Heart right ventricle (tissue), 16 donors: Measurements from ENCODE around the gene CD177. TPM values are rescaled to one million over a fixed set of nuclear protein-coding genes. Genes with fewer than 3 reads are reported as not detected.
"Not testable (repeated sequence)": the region's sequence is repeated elsewhere in the genome, so short reads cannot be mapped to it uniquely, and the experiment has no call there.

Source experiments
- ATAC-seq, 8 donors: fragments of 200-7000 bp; cut with Tn5 transposase; one replicate each; pipeline ENCODE4 v1.9.1; 2020; ENCODE audit warnings: mild to moderate bottlenecking in 8 of 8, moderate library complexity in 8 of 8, moderate number of reproducible peaks in 1 of 8
- DNase-seq, 2 donors: peaks; one replicate each; pipeline ENCODE4 v3.0.0-alpha.2; 2020
- H3K27ac ChIP-seq, 10 donors: fragments of 200-600 bp; sonication (generic) in 2 of 10; one replicate each; pipeline versions ENCODE4 v1.5.0 to v1.8.0; 2020 to 2022; ENCODE audit warnings: mild to moderate bottlenecking in 3 of 10
- H3K27me3 ChIP-seq, 7 donors: fragments of 200-600 bp; one replicate each; pipeline ENCODE4 v1.8.0; 2021 to 2022; ENCODE audit warnings: mild to moderate bottlenecking in 2 of 7
- H3K36me3 ChIP-seq, 9 donors: fragments of 200-600 bp; sonication (generic) in 1 of 9; one replicate each; pipeline versions ENCODE4 v1.5.0 to v1.8.0; 2020 to 2022; ENCODE audit warnings: mild to moderate bottlenecking in 2 of 9
- H3K4me1 ChIP-seq, 9 donors: fragments of 200-600 bp; sonication (generic) in 1 of 9; one replicate each; pipeline versions ENCODE4 v1.5.0 to v1.8.0; 2020 to 2022; ENCODE audit warnings: mild to moderate bottlenecking in 4 of 9
- H3K4me3 ChIP-seq, 10 donors: fragments of 200-600 bp; sonication (generic) in 2 of 10; one replicate each; pipeline versions ENCODE4 v1.5.0 to v1.8.0; 2020 to 2022; ENCODE audit warnings: mild to moderate bottlenecking in 7 of 10, moderate library complexity in 2 of 10
- H3K9me3 ChIP-seq, 11 donors: fragments of 200-600 bp in 10 of 11; sonication (generic) in 2 of 11; one replicate each; pipeline versions ENCODE4 v1.5.0 to v1.8.0; 2013 to 2022; ENCODE audit warnings: mild to moderate bottlenecking in 2 of 11, control low read depth in 1 of 11, moderate library complexity in 1 of 11
- WGBS, 2 donors: extraction: QIAGEN DNeasy Blood & Tissue Kit; methylation state at CpG; one replicate each; pipeline ENCODE4 v1.1.7; 2013; ENCODE audit warnings: inconsistent platforms in 1 of 2; 5-methylcytosine and 5-hydroxymethylcytosine counted together
- intact Hi-C, 10 donors: fragments of 100-400 bp; cut with DNase I; formaldehyde crosslinking; loops; one replicate each; pipeline versions ENCODE4 v1.11.1 to v1.14.2; 2022
- polyA plus RNA-seq, 2 donors: library from polyadenylated mRNA; stranded (reverse); fragments of 200-250 nt; gene quantifications; one replicate each; pipeline ENCODE4 v1.2.3, GENCODE V29; 2013
- total RNA-seq, 10 donors: library from RNA; stranded (reverse); fragmentation: NEBNext Ultra II Directional in 3 of 10; extraction: Animal tissue kit (Norgen Biotek cat#: 25700) in 3 of 10; gene quantifications; one replicate each; pipeline versions ENCODE4 v1.2.1 to v1.2.4, GENCODE V29; 2021 to 2023
- TF ChIP-seq, protein P1 (sequence below), 9 donors: fragments of 200-600 bp; sonication (generic) in 2 of 9; IDR thresholded peaks; one replicate each; pipeline versions ENCODE4 v1.5.0 to v1.8.0; 2021 to 2022; ENCODE audit warnings: antibody characterized with exemption in 9 of 9, mild to moderate bottlenecking in 5 of 9, moderate library complexity in 1 of 9
- donor health status: Arrhythmogenic right ventricular cardiomyopathy.
- donor health status: ischemic (EF 13 %, LVEDD 7.1; RV severe dilation, severe dysfunction).
- donor health status: healthy with polysubstance abuse.
- donor health status: DM: no; HTN: yes; CAD: no.
- donor health status: DM: no; HTN: no; CAD: no.
- donor health status: ischemic (EF 25% LVEDD 6.9; RV normal size, moderate dysfunction).
- donor health status: ischemic (EF 25% LVEDD 5.7; RV mildly dilated, moderate dysfunction).
- donor health status: healthy.
- donor health status: DM: yes; HTN: yes; CAD: no.
- donor health status: Ischemic cardiomyopathy.
- donor health status: ischemic (EF 35%, LVEDD 5.7; RV mildly dilated, moderate dysfunction).
- donor health status: nonischemic (EF 11% LVEDD 7.7; RV severe dilation, severe dysfunction).
- donor health status: DM: yes; HTN: yes; CAD: no.
- donor health status: PGD.
- donor health status: ischemic (EF 29% LVEDD 5.4; RV normal size, mild dysfunction).
- donor health status: nonischemic (EF 23%, LVEDD 6.1; RV moderate dilation, normal function).

Gene CD177
- total and polyA plus RNA-seq, 12 donors = 0.07 to 0.56 (median 0.54) TPM; not detected in 7

GRCh38 chr19:43367822-43368221 lies 14.3 kb downstream of the CD177 start:
- 81 to 83% methylated on average over 2 of the region's 2 CpGs for WGBS, 2 donors
- TF ChIP-seq, protein P1, sequence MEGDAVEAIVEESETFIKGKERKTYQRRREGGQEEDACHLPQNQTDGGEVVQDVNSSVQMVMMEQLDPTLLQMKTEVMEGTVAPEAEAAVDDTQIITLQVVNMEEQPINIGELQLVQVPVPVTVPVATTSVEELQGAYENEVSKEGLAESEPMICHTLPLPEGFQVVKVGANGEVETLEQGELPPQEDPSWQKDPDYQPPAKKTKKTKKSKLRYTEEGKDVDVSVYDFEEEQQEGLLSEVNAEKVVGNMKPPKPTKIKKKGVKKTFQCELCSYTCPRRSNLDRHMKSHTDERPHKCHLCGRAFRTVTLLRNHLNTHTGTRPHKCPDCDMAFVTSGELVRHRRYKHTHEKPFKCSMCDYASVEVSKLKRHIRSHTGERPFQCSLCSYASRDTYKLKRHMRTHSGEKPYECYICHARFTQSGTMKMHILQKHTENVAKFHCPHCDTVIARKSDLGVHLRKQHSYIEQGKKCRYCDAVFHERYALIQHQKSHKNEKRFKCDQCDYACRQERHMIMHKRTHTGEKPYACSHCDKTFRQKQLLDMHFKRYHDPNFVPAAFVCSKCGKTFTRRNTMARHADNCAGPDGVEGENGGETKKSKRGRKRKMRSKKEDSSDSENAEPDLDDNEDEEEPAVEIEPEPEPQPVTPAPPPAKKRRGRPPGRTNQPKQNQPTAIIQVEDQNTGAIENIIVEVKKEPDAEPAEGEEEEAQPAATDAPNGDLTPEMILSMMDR (IDR thresholded peaks at IDR 0.05) = no peak
- no peak for DNase-seq
- Histone ChIP-seq H3K9me3 (no peaks in the 10 kb centered on the region), H3K4me3 (no peak overlapping the region), H3K36me3 (no peaks in the 10 kb centered on the region), H3K4me1 (no peaks in the 10 kb centered on the region), H3K27ac (no peak overlapping the region), H3K27me3 (peaks cover 0 to 35% (median 0%) of the 10 kb centered on the region in 7 donors)
- intact Hi-C loops = no loop called here
- ATAC-seq = no peak

GRCh38 chr19:43368897-43369296 lies 15.4 kb downstream of the CD177 start:
- DNase-seq, H3K9me3 ChIP-seq, H3K4me3 ChIP-seq, H3K4me1 ChIP-seq, ATAC-seq, H3K27ac ChIP-seq, intact Hi-C loops, H3K36me3 ChIP-seq: not testable (repeated sequence)
- H3K27me3 ChIP-seq = peaks cover 0 to 29% (median 0%) of the 10 kb centered on the region in 7 donors
- WGBS, 2 donors = 50 to 53% methylated on average over 5 of the region's 9 CpGs

DNA sequence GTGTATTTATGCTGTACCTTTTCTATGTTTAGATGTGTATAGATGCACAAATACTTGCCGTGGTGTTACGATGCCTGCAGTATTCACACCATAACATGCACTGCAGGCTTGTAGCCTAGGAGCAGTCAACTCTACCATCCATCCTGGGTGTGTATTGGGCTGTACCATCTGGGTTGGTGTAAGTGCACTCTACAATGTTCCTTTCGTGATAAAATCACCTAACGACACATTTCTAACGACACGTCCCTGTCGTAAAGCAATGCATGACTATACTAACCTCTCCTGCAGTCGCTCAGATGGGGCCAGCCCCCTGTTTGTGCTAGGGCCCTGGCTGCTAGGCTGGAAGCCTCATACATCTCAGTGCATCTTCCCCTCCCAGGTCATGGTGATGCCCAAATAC lies 18.4 kb downstream of the CD177 start:
- H3K27me3 ChIP-seq = peaks cover 0 to 30% (median 0%) of the 10 kb centered on the region in 7 donors
- 77 to 89% methylated on average over 8 of the region's 8 CpGs for WGBS, 2 donors
- TF ChIP-seq, protein P1 (IDR thresholded peaks at IDR 0.05) = no peak

DNA sequence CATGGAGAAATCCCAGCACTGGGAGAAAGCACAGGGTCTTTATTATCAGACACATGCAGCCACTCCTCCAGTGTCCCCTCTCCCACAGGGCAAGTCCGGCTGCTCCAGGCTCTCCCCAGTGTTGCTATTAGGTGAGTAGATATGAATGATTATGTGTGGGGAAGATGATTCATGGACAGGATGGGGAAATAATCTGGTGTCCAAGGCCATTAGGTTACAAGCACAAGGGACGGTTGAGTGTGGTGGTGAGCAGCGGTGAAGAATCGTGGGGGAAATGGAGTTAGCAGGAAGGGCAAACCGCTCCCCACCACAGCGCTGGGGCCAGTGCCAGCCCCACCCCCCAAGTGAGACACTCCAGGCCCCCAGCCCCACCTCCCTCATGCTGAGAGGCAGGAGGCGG lies 19.0 kb downstream of the CD177 start:
- Histone ChIP-seq H3K36me3 (no peaks in the 10 kb centered on the region), H3K4me1 (no peaks in the 10 kb centered on the region), H3K27me3 (peaks cover 0 to 25% (median 0%) of the 10 kb centered on the region in 7 donors), H3K9me3 (no peaks in the 10 kb centered on the region), H3K27ac (no peak overlapping the region), H3K4me3 (no peak overlapping the region)
- TF ChIP-seq, protein P1 (IDR thresholded peaks at IDR 0.05) = no peak
- intact Hi-C loops = no loop called here
- DNase-seq (no peak), ATAC-seq (no peak)
- WGBS, 2 donors = 65 to 67% methylated on average over 7 of the region's 7 CpGs

More for the DNA sequence above, 18.4 kb downstream of the CD177 start:
- ATAC-seq (no peak), DNase-seq (no peak)
- no peak overlapping the region for H3K27ac ChIP-seq
- no peak overlapping the region for H3K4me3 ChIP-seq
- no peaks in the 10 kb centered on the region for H3K9me3 ChIP-seq
- no peaks in the 10 kb centered on the region for H3K36me3 ChIP-seq
- no peaks in the 10 kb centered on the region for H3K4me1 ChIP-seq
- intact Hi-C loops = no loop called here

DNA sequence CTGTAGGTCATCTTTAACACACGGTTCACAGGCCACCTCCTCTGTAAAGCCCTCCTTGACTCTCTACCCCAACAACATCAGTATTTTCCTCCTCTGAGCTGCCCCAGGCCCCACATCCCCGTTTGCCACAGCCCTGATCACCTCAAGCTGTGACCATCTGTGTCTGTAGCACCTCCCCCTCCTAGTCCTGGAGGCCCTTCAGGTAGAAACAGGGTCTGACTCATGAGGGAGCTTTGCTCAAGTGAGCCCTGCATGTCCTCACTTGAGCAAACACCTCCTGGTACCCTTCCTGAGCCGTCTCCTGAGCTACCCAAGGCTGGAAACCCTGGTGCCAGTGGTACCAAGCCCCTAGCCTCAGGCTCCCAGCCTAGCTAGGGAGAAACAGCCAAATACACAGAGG lies 24.1 kb downstream of the CD177 start:
- ATAC-seq, H3K36me3 ChIP-seq, H3K27ac ChIP-seq, H3K4me3 ChIP-seq, intact Hi-C loops, H3K9me3 ChIP-seq, DNase-seq, H3K4me1 ChIP-seq: not testable (repeated sequence)
- peaks cover 0 to 25% (median 15%) of the 10 kb centered on the region in 7 donors for H3K27me3 ChIP-seq
- WGBS, 2 donors = no CpG with 5 or more reads among the region's 3 CpGs
